Fibroblast of skin of abdomen (primary cell): Measurements from ENCODE around the gene VSTM4.
A peak's percentile ranks its signal among the peaks of the same experiment; 100 is the strongest.

Experiments
- DNase-seq: peaks from one replicate; pipeline ENCODE4 v3.0.0-alpha.2; 2013

Gene VSTM4

GRCh38 chr10:49001402-49001801, 113.9 kb downstream of the VSTM4 start:
- no peak for DNase-seq

GRCh38 chr10:49000437-49001398, 114.6 kb downstream of the VSTM4 start:
- DNase-seq, result no peak

- no peak for DNase-seq
These were observed 116.0 kb downstream of the VSTM4 start for GRCh38 chr10:48999346-48999745.

- DNase-seq, result no peak
These were observed 119.0 kb downstream of the VSTM4 start for GRCh38 chr10:48996329-48996728.

GRCh38 chr10:48993627-48994026, 121.7 kb downstream of the VSTM4 start:
- no peak for DNase-seq

GRCh38 chr10:48990226-48990625, 125.1 kb downstream of the VSTM4 start:
- no peak for DNase-seq

GRCh38 chr10:48985621-48986158, 129.6 kb downstream of the VSTM4 start:
- no peak for DNase-seq

GRCh38 chr10:48983648-48984351, 131.5 kb downstream of the VSTM4 start:
- no peak for DNase-seq

- DNase-seq, result no peak
These were observed 132.7 kb downstream of the VSTM4 start for GRCh38 chr10:48982584-48982983.

- DNase-seq, result peak; percentile 30
These were observed 133.9 kb downstream of the VSTM4 start for GRCh38 chr10:48981310-48981907.

- DNase-seq, result no peak
These were observed 137.0 kb downstream of the VSTM4 start for GRCh38 chr10:48978318-48978717.

- no peak for DNase-seq
These were observed 139.1 kb downstream of the VSTM4 start for GRCh38 chr10:48976196-48976595.

- no peak for DNase-seq
These were observed 140.7 kb downstream of the VSTM4 start for GRCh38 chr10:48974510-48975156.

GRCh38 chr10:48973065-48973464, 142.3 kb downstream of the VSTM4 start:
- no peak for DNase-seq

- DNase-seq, result no peak
These were observed 144.7 kb downstream of the VSTM4 start for GRCh38 chr10:48970654-48971053.

- DNase-seq, result no peak
These were observed 145.3 kb downstream of the VSTM4 start for GRCh38 chr10:48970046-48970445.

- no peak for DNase-seq
These were observed 147.3 kb downstream of the VSTM4 start for GRCh38 chr10:48968036-48968435.

- no peak for DNase-seq
These were observed 149.9 kb downstream of the VSTM4 start for GRCh38 chr10:48965460-48965859.
